H9 (cell line): ENCODE data around the gene EME1. TPM values are rescaled to one million over a fixed set of nuclear protein-coding genes. Genes with fewer than 3 reads are reported as not detected.

Experiments
- DNase-seq: peaks from one replicate; pipeline ENCODE4 v3.0.0-alpha.2; 2017
- H2AFZ ChIP-seq: one replicate; pipeline ENCODE4 v1.6.1; 2013; ENCODE audit warnings: mild to moderate bottlenecking, low read length, control low read depth, moderate library complexity
- H2AK5ac ChIP-seq: 2 replicates; pipeline ENCODE4 v1.6.1; 2013; ENCODE audit warnings: low read length, control low read depth, mixed read lengths; ENCODE audit not compliant: insufficient read length
- H2BK120ac ChIP-seq: one replicate; pipeline ENCODE4 v1.6.1; 2013; ENCODE audit warnings: low read depth, mild to moderate bottlenecking, low read length, control low read depth, inconsistent platforms; ENCODE audit not compliant: poor library complexity, severe bottlenecking
- H2BK12ac ChIP-seq: 2 replicates; pipeline ENCODE4 v1.6.1; 2013; ENCODE audit warnings: low read length, control low read depth, mixed read lengths, low read depth; ENCODE audit not compliant: insufficient read length
- H2BK15ac ChIP-seq: 2 replicates; pipeline ENCODE4 v1.6.1; 2013; ENCODE audit warnings: low read depth, low read length, control low read depth
- H2BK20ac ChIP-seq: one replicate; pipeline ENCODE4 v1.6.1; 2013; ENCODE audit warnings: low read depth, mild to moderate bottlenecking, low read length, control low read depth, inconsistent platforms; ENCODE audit not compliant: poor library complexity, severe bottlenecking
- H2BK5ac ChIP-seq: 2 replicates; pipeline ENCODE4 v1.6.1; 2013; ENCODE audit warnings: low read length, control low read depth, mixed read lengths; ENCODE audit not compliant: insufficient read length
- H3K14ac ChIP-seq: 2 replicates; pipeline ENCODE4 v1.6.1; 2013; ENCODE audit warnings: low read length, control low read depth; ENCODE audit not compliant: insufficient read depth
- H3K18ac ChIP-seq: 2 replicates; pipeline ENCODE4 v1.6.1; 2013; ENCODE audit warnings: low read depth, mild to moderate bottlenecking, mixed read lengths, low read length, control low read depth; ENCODE audit not compliant: insufficient read length
- H3K23ac ChIP-seq: 2 replicates; pipeline ENCODE4 v1.6.1; 2013; ENCODE audit warnings: low read length, control low read depth, mixed read lengths, low read depth; ENCODE audit not compliant: insufficient read length
- H3K23me2 ChIP-seq: 2 replicates; pipeline ENCODE4 v1.6.1; 2013; ENCODE audit warnings: low read depth, mild to moderate bottlenecking, mixed read lengths, low read length, control low read depth; ENCODE audit not compliant: insufficient read length, poor library complexity, severe bottlenecking
- H3K27ac ChIP-seq: 2 replicates; pipeline ENCODE4 v1.5.1; 2013; ENCODE audit warnings: low read length, control low read depth, mixed read lengths, low read depth; ENCODE audit not compliant: insufficient read length
- H3K27me3 ChIP-seq: 2 replicates; pipeline ENCODE4 v1.6.1; 2013; ENCODE audit warnings: low read length, control low read depth, inconsistent platforms; ENCODE audit not compliant: insufficient read depth
- H3K4ac ChIP-seq: 2 replicates; pipeline ENCODE4 v1.6.1; 2013; ENCODE audit warnings: low read depth, mild to moderate bottlenecking, control low read depth, inconsistent platforms, low read length, moderate library complexity
- H3K4me1 ChIP-seq: 2 replicates; pipeline ENCODE4 v1.6.1; 2013; ENCODE audit warnings: low read length, control low read depth, inconsistent platforms; ENCODE audit not compliant: insufficient read depth
- H3K4me2 ChIP-seq: 2 replicates; pipeline ENCODE4 v1.6.1; 2013; ENCODE audit warnings: low read length, control low read depth, mixed read lengths; ENCODE audit not compliant: insufficient read length, insufficient read depth
- H3K56ac ChIP-seq: 2 replicates; pipeline ENCODE4 v1.6.1; 2013; ENCODE audit warnings: low read depth, mild to moderate bottlenecking, mixed read lengths, low read length, control low read depth; ENCODE audit not compliant: insufficient read length
- H3K79me1 ChIP-seq: 2 replicates; pipeline ENCODE4 v1.6.1; 2013; ENCODE audit warnings: low read depth, mild to moderate bottlenecking, moderate library complexity, low read length, control low read depth, inconsistent platforms; ENCODE audit not compliant: insufficient read depth, poor library complexity, severe bottlenecking
- H3K79me2 ChIP-seq: 2 replicates; pipeline ENCODE4 v1.6.1; 2013; ENCODE audit warnings: low read length, control low read depth, inconsistent platforms; ENCODE audit not compliant: insufficient read depth
- H3K9ac ChIP-seq: 2 replicates; pipeline ENCODE4 v1.6.1; 2013; ENCODE audit warnings: low read length, control low read depth, mixed read lengths; ENCODE audit not compliant: insufficient read length; ENCODE audit errors: extremely low read depth
- H3K9me3 ChIP-seq: one replicate; pipeline ENCODE4 v1.6.1; 2013; ENCODE audit warnings: low read depth, low read length, inconsistent platforms; ENCODE audit not compliant: control insufficient read depth
- H3T11ph ChIP-seq: one replicate; pipeline ENCODE4 v1.6.1; 2013; ENCODE audit warnings: mild to moderate bottlenecking, low read length, control low read depth, inconsistent platforms
- H4K20me1 ChIP-seq: one replicate; pipeline ENCODE4 v1.6.1; 2013; ENCODE audit not compliant: control insufficient read depth, insufficient read length, insufficient read depth
- H4K5ac ChIP-seq: 2 replicates; pipeline ENCODE4 v1.6.1; 2013; ENCODE audit warnings: low read depth, mild to moderate bottlenecking, mixed read lengths, low read length, control low read depth; ENCODE audit not compliant: insufficient read length
- H4K8ac ChIP-seq: replicated peaks from 2 replicates; pipeline ENCODE4 v1.6.1; 2013; ENCODE audit warnings: low read length, control low read depth, mixed read lengths, low read depth; ENCODE audit not compliant: insufficient read length
- H4K91ac ChIP-seq: 2 replicates; pipeline ENCODE4 v1.6.1; 2013; ENCODE audit warnings: low read depth, mild to moderate bottlenecking, moderate library complexity, mixed read lengths, low read length, control low read depth; ENCODE audit not compliant: insufficient read length
- H3K27ac Mint-ChIP-seq, 3 experiments: 2 replicates in 2 of 3; 3 replicates in 1 of 3; pipeline ENCODE4 v1.8.0; 2020 to 2021; ENCODE audit warnings: mixed read lengths in 3 of 3, mild to moderate bottlenecking in 1 of 3, moderate library complexity in 1 of 3
- H3K27me3 Mint-ChIP-seq: 2 replicates; pipeline ENCODE4 v1.8.0; 2021; ENCODE audit warnings: low read depth, mild to moderate bottlenecking, moderate library complexity, mixed read lengths
- H3K36me3 Mint-ChIP-seq, 3 experiments: 2 replicates in 2 of 3; 3 replicates in 1 of 3; pipeline ENCODE4 v1.8.0; 2020 to 2021; ENCODE audit warnings: low read depth in 3 of 3, mixed read lengths in 3 of 3; ENCODE audit not compliant: insufficient read depth in 1 of 3
- H3K4me1 Mint-ChIP-seq, 2 experiments: 2 replicates each; pipeline ENCODE4 v1.8.0; 2020; ENCODE audit warnings: mixed read lengths in 2 of 2
- H3K4me3 Mint-ChIP-seq, 2 experiments: 2 replicates in 1 of 2; 3 replicates in 1 of 2; pipeline ENCODE4 v1.8.0; 2020 to 2021; ENCODE audit warnings: mild to moderate bottlenecking in 2 of 2, mixed read lengths in 2 of 2, moderate library complexity in 1 of 2
- H3K9me3 Mint-ChIP-seq, 2 experiments: 2 replicates in 1 of 2; 3 replicates in 1 of 2; pipeline ENCODE4 v1.8.0; 2020; ENCODE audit warnings: mild to moderate bottlenecking in 2 of 2, mixed read lengths in 2 of 2, moderate library complexity in 1 of 2
- WGBS: extraction: QIAGEN DNeasy Blood & Tissue Kit; methylation state at CpG from one replicate; pipeline ENCODE4 v1.1.7; 2013; ENCODE audit warnings: missing lambda C conversion rate, low lambda C conversion rate, mixed read lengths; ENCODE audit not compliant: insufficient read length; ENCODE audit errors: extremely low coverage; 5-methylcytosine and 5-hydroxymethylcytosine counted together
- total RNA-seq: library from RNA; stranded (reverse); gene quantifications from 2 replicates; pipeline ENCODE4 v1.2.1, GENCODE V29; 2021
- TF ChIP-seq, protein P1 (sequence below): fragments of 200-600 bp; sonication (generic); conservative IDR thresholded peaks from 3 replicates; pipeline ENCODE4 v1.8.0; 2021; ENCODE audit warnings: antibody characterized with exemption, mild to moderate bottlenecking

Gene EME1
- total RNA-seq, 1 experiment from 2014 or later = 15.1 TPM

DNA sequence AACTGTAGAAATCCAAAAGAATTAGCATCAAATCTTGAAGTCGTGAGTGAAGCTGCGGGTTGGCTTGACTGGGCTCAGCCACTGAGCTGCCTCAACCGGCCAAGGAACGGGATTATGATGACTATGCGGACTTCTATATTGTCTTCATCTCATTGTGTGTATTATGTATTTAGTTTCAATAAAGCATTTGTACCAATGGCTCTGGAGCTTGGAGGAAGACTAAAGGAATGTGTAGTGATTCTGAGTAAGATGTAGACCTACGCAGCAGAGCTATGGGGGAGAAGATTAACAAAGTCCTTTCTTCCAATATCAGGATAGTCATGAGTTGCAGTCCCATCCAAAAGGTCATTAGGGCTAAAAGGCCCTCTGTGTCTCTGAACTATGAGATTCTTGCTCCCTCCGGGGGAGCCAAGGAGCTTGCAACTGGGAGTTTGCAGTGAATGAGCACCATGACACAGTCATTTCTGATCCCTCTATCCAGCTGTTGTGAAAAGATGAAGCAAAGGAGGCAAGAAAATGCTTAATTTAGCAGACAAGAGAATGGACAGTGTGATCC lies 8.3 kb downstream of the EME1 start:
- WGBS = no CpG with 5 or more reads among the region's 7 CpGs
- Histone ChIP-seq H3K4ac (no peak overlapping the region), H2AK5ac (no peak overlapping the region), H2AFZ (no peak overlapping the region), H3K14ac (no peak overlapping the region), H3T11ph (no peak overlapping the region), H3K27ac (no peak overlapping the region), H2BK15ac (no peak overlapping the region), H3K4me2 (no peak overlapping the region), H3K18ac (no peak overlapping the region), H3K23ac (no peak overlapping the region), H3K9me3 (no peaks in the 10 kb centered on the region), H4K8ac (no peak overlapping the region), H2BK12ac (no peak overlapping the region), H3K27me3 (no peaks in the 10 kb centered on the region), H2BK20ac (no peak overlapping the region), H2BK5ac (no peak overlapping the region), H3K23me2 (no peaks in the 10 kb centered on the region), H4K5ac (no peak overlapping the region), H3K4me1 (no peaks in the 10 kb centered on the region), H2BK120ac (no peak overlapping the region), H3K9ac (no peak overlapping the region), H3K79me1 (no peaks in the 10 kb centered on the region), H4K20me1 (no peaks in the 10 kb centered on the region), H3K79me2 (no peaks in the 10 kb centered on the region), H4K91ac (no peak overlapping the region), H3K56ac (no peak overlapping the region)
- peaks cover 20 to 79% (median 74%) of the 10 kb centered on the region in 3 experiments; a peak in 6 of 7 replicates for H3K36me3 Mint-ChIP-seq
- H3K4me1 Mint-ChIP-seq = no peaks in the 10 kb centered on the region
- TF ChIP-seq, protein P1, sequence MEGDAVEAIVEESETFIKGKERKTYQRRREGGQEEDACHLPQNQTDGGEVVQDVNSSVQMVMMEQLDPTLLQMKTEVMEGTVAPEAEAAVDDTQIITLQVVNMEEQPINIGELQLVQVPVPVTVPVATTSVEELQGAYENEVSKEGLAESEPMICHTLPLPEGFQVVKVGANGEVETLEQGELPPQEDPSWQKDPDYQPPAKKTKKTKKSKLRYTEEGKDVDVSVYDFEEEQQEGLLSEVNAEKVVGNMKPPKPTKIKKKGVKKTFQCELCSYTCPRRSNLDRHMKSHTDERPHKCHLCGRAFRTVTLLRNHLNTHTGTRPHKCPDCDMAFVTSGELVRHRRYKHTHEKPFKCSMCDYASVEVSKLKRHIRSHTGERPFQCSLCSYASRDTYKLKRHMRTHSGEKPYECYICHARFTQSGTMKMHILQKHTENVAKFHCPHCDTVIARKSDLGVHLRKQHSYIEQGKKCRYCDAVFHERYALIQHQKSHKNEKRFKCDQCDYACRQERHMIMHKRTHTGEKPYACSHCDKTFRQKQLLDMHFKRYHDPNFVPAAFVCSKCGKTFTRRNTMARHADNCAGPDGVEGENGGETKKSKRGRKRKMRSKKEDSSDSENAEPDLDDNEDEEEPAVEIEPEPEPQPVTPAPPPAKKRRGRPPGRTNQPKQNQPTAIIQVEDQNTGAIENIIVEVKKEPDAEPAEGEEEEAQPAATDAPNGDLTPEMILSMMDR = no peak; the same call in 2 of the 3 replicates
- H3K4me3 Mint-ChIP-seq = no peak overlapping the region
- DNase-seq = no peak
- H3K27ac Mint-ChIP-seq = peak overlapping the region in 1 of 3 experiments; percentile 65; a peak in 2 of 7 replicates
- no peaks in the 10 kb centered on the region for H3K27me3 Mint-ChIP-seq
- no peaks in the 10 kb centered on the region for H3K9me3 Mint-ChIP-seq
